Activated CD8-positive, alpha-beta memory T cell treated with anti-CD3 and anti-CD28 coated beads for 24 hours (primary cell): Measurements from ENCODE around the gene RTKN.
"Not testable (repeated sequence)": the region's sequence is repeated elsewhere in the genome, so short reads cannot be mapped to it uniquely, and the experiment has no call there.

Source experiments
- DNase-seq: peaks from one replicate; pipeline ENCODE4 v3.0.0-alpha.2; 2020

Gene RTKN

DNA sequence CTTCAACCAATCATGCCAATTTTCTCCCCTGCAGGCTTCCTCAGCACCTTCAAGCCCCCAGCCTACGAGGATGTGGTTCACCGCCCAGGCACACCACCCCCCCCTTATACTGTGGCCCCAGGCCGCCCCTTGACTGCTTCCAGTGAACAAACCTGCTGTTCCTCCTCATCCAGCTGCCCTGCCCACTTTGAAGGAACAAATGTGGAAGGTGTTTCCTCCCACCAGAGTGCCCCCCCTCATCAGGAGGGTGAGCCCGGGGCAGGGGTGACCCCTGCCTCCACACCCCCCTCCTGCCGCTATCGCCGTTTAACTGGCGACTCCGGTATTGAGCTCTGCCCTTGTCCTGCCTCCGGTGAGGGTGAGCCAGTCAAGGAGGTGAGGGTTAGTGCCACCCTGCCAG is 18.4 kb upstream of the RTKN start:
- not testable (repeated sequence) for DNase-seq

GRCh38 chr2:74459503-74460118 is 17.9 kb upstream of the RTKN start:
- DNase-seq = not testable (repeated sequence)

GRCh38 chr2:74458938-74459363 is 17.2 kb upstream of the RTKN start:
- DNase-seq = no peak

DNA sequence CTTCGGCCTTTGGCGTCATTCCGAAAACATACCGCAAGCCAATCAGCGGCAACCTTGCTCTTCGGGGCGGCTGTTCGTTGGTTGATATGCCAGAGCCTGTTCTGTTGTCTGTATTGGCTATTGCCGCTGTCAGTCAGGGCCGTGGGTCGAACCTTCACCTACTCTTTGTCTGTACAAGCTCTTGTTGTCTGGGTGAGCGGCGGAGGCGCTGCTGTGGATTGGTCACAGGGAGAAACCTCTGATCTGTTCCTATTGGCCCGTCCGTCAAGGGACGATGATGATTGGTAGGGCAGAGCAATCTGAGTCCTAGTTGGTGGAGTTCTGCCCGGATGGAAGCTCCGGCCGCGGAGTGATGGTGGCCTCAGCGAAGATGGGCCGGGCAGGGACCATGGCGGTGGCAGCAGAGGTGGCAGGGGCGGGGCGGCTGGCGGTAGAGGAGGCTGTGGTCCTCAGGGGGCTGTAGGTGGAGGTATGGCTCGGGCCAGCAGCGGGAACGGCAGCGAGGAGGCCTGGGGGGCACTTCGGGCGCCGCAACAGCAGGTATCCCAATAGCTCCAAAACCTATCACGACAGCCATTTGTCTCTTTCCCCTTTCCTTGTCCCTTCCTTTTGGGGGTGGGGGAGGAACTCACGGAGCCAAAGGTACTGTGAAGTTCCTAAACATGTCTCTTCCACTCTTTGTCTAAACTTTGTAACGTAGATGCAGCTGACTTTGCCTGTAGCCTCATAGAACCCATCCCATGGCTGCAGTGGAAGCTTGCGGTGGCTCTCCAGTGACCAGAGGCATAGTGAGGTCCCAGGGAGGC is 16.6 kb upstream of the RTKN start, which contains the start of gene WBP1:
Gene WBP1 (plus strand): TSS at position 307 of the 806 bp plus-strand sequence. CDS start 165 bp downstream, at position 472.
- DNase-seq = peak; percentile 99

GRCh38 chr2:74457549-74458131 is 15.9 kb upstream of the RTKN start:
- DNase-seq = peak; percentile 91

- DNase-seq = no peak
These were observed 15.4 kb upstream of the RTKN start for GRCh38 chr2:74457129-74457548.

DNA sequence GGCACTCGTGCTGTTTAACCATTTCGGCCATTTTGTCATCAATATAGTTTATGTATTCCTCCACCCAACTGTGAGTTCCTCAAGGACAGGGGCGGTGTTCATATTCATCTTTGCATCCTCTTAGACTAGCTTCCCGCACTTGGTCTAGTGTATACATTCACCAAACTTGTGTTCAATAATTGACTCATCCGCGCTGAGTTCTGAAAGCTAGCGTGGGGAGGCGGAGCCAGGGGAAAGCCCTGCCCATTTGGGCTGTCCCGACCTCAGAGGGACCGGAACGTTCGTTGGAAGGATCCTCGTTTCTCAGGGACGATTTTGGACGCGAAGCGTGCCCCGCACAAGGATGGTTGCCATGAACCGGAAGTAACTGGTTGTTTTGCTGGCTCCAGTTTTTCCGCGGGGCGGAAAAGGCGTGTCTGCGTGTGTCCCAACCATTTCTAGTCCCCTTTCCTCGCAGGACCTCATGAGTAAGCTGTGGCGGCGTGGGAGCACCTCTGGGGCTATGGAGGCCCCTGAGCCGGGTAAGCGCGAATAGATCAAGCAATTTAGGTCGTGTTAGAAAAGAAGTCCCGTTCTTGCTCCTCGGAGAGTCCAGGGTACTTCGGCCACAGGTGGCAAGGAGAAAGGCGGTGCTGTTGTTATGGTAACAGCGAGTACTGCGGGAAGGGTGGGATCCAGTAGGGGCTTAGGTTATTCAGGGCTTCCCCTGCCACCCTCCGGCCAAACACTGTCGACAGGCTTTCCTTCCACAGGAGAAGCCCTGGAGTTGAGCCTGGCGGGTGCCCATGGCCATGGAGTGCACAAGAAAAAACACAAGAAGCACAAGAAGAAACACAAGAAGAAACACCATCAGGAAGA is 13.1 kb upstream of the RTKN start, which contains the start of gene INO80B:
Gene INO80B (plus strand): TSS at position 434 of the 858 bp plus-strand sequence. CDS start 30 bp downstream, at position 464.
- DNase-seq = peak; percentile 99

- DNase-seq = no peak
These were observed 8.9 kb upstream of the RTKN start for GRCh38 chr2:74450570-74451190.

DNA sequence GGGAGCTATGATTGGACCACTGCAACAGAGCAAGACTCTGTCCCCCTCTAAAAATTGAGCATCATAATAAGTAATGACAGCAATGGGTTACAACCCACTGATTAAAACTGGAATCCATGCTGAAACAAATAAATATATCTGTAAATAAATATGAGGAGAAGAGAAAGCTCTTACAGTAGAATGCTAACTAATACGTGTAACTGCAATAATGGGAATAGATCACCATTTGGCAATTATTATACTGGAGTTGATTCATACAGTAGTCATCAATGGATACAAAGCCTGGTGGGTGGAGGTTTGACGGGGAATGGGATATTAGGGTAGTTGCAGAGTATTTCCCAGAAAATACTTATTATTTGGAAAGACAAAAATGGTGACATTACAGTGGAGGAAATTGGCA is 7.0 kb upstream of the RTKN start:
- no peak for DNase-seq

- DNase-seq = no peak
These were observed 5.7 kb upstream of the RTKN start for GRCh38 chr2:74447230-74447999.

- no peak for DNase-seq
These were observed 3.0 kb upstream of the RTKN start for GRCh38 chr2:74444498-74445318.

DNA sequence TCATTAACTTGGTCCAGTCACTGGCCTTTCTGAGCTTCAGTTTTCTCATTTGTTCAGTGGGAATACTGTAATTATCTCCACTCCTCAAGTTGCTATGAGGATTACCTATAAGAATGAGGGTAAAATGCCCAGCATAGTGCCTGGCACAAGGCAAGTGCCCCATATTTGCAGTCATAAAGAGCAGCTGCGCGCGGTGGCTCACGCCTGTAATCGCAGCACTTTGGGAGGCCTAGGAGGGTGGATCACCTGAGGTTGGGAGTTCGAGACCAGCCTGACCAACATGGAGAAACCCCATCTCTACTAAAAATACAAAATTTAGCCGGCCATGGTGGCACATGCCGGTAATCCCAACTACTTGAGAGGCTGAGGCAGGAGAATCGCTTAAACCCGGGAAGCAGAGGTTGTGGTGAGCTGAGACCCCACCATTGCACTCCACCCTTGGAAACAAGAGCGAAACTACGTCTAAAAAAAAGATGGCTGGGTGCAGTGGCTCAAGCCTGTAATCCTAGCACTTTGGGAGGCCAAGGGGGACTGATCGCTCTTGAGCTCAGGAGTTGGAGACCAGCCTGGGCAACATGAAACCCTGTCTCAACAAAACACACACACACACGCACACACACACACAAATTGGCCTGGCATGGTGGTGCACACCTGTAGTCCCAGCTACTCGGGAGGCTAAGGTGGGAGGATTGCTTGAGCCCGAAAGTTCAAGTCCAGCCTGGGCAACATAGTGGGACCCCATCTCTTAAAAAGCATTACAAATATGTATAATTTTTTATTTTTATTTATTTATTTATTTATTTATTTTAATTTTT is 953 bp upstream of the RTKN start:
- not testable (repeated sequence) for DNase-seq

DNA sequence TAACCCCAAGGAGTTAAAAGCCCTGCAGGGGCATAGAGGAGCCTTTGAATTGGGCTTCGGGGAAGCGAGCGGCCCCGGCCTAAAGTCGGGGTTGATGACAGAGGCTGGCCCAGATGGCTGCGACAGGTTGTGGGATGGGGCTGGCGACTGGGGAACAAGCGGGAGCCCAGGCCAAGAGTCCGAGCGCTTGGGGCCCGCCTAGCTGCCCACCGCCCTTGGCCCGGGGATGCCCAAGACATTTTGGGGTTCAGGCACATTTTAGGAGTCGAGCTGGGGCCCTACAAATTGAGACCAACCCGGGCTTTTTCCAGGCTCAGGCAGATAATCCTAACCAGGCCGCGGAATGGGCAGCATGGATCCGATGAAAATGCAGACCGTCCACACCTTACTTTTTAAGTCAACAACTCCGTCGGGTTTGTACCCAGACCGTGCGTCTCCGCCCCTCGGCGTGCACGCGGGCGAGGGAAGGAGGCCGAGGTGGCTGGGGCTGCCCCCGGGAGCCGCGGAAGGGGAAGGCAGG is 507 bp downstream of the RTKN start:
- DNase-seq = no peak

- peak; percentile 76 for DNase-seq
These were observed 1.2 kb downstream of the RTKN start for GRCh38 chr2:74440378-74441169.

DNA sequence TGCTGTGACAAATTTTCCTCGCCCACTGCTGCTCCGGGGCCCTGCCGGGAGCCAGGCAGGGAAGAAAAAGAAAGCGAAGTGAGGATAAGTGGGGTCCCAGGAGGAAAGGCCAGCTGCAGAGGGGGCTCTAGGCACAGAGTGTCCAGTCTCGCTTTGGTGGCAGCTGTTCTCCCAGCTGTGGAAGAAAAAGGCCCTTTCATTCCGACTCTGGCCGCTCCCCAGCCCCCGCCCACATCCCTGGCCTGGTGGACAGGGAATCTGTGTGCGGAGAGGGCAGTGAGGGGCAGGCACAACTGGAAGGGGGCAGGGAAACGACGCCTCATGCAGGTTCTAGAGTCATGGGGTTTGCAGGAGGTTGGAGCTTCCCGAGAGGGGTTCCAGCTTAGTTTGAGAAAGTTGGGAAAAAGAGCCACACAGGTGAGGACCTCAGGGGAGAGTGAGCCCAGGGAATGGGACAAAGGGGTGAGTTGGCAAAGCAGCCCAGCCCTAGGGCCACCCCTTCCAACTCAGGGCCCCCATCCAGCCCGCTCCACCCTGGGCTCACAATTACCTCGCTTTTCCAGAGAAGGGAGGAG is 1.8 kb downstream of the RTKN start:
- DNase-seq = no peak

- DNase-seq = no peak
These were observed 2.4 kb downstream of the RTKN start for GRCh38 chr2:74439373-74439772.

DNA sequence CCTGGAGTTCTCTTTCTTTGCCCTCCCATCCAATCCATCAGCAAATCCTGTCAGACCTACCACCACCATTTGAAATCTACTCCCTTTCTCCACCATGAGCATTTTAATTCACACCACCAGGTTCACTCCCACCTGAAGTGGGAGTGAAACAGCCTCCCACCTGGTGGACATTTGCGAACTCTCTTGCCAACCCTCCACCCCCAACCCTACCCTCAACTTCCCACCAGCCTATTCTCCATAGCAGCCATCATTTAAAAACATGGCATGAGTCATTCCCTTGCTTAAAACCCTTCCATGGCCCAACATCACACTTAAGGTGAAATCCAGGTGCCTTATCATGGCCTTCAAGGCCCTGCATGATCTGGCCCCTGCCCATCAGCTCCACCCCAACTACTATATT is 3.5 kb downstream of the RTKN start:
- DNase-seq = no peak
